Jurkat, Clone E6-1 (cell line): ENCODE results near the gene TSC1.

Source experiments
- DNase-seq: peaks from one replicate; pipeline ENCODE4 v3.0.0-alpha.2; 2011; ENCODE audit warnings: low read depth, low spot score
- H3K4me3 ChIP-seq: 2 replicates; pipeline ENCODE4 v1.5.1; 2011; ENCODE audit warnings: mild to moderate bottlenecking, low read length, control low read depth, moderate library complexity

The TSC1 gene

DNA sequence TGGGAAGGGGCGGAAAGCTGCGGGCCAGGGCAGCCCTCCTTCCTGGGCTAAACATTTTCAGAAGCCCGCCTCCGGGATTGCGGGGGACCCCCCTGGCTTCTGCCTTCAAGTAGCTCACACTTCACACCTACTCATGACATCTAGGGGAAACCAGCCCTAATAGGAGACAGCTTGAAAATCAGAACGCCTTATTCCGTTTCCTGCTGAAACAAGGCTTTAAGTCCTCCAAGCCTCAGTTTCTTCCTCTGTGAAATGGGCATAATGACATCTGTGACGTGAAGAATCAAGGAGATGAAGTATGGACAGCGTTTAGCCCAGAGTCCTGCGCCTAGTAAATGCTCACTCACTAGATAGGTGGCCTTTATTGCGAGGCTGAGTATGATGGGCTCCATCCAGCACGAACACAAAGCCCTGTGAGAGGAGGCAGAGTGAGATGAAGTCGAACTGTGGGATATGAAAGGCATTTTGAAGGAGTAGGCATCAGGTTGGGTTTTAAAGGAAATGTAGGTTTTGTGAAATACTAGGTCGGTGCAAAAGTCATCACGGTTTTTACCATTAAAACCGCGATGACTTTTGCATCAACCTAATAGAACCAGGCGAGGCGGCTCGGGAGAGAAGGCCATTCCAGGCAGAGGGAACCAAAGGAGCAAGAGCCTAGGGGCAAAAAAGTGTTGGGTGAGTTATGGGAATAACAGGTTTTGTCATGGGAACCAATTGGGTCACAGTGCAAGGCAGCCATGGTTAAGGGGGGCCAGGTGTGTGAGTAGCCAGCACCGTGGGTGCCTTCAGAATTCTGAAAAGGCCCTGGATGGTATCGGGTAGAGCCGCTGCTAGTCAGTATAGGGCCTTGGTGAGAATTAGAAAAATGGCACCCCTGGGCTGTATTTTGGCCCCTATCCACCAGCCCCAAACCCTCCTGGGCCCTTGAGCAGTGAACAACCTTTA is 1.0 kb upstream of the TSC1 start:
- H3K4me3 ChIP-seq: peak overlapping the region; percentile 64

DNA sequence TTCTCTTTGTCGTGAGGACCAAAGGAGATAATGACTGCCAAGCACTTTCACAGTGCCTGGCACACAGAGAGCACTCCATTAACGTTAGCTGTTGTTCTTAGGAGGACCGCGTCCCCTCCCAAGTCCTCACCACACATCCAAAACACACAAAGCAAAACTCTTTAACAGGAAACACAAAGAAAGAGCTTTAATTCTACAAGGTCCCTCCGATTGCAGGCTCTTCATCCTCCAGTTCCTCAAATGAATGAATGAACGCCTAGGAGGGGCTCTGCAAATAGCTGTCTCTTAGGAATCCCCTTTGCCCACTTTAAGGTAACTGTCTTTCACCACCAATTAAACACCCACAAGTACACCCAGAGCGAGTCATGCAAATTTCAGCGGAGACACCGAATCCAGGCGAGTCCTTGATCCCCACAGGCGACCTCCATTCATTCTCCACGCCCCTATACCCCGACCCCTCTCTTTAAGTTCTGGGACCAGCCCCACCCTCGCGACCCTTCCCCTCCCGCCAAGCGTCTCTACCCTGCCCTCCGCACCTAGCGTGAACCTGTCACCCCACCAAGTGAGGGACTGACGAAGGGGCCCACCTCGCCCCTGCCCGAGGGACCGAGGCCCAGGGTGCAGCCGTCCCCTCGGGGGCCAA is 644 bp downstream of the TSC1 start:
- peak overlapping the region; percentile 88 for H3K4me3 ChIP-seq
- DNase-seq: no peak

More for the DNA sequence above, 1.0 kb upstream of the TSC1 start:
- no peak for DNase-seq

DNA sequence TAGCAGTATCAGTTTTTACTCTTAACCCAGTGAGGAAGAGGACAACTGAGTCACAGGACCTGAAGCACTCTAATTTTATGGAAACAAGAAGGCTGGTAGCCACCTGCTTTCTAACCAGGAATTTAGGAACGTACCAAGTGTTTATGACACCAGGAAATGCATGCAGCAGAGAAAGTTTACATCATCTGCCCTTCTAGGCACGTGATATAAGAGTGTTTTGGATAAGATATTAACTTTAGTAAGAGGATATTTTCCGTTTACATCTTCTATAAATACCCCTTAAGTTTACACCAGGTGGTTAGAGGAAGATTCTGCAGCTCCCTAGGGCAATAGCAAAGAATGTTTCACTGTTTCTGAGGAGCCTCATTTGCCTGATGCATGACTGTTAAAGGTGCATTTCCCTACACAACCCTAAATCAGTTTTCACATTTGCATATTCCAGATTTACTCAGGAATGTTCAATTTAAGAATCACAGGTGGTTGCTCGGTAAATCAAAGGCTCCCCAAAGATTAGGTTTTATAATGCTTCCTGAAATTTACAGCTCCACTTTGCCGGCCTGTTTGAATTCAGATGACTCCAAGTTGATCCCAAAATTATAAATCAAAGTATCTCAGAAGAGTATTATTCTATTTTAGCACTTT is 1.8 kb downstream of the TSC1 start:
- DNase-seq: no peak
- H3K4me3 ChIP-seq: no peak overlapping the region

DNA sequence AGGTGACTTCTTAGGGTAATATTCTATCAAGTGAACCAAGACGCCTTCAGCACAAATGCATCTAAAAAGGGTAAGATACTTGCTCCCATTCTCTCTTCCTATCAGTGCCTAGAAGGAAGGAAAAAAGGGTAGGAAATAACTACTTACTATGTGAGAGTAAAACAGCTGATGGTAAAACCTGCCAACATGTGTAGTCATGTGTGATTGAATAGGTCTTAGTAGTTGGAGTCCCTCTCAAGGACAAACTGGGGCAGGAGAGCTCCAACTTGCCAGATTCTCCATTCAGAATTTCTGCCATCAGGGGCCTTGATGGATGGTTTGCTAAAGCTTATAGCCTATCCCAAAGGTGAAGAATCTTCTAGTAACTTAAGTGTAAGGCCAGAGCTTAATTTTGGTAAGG is 5.2 kb downstream of the TSC1 start:
- H3K4me3 ChIP-seq: no peak overlapping the region
- DNase-seq: no peak

DNA sequence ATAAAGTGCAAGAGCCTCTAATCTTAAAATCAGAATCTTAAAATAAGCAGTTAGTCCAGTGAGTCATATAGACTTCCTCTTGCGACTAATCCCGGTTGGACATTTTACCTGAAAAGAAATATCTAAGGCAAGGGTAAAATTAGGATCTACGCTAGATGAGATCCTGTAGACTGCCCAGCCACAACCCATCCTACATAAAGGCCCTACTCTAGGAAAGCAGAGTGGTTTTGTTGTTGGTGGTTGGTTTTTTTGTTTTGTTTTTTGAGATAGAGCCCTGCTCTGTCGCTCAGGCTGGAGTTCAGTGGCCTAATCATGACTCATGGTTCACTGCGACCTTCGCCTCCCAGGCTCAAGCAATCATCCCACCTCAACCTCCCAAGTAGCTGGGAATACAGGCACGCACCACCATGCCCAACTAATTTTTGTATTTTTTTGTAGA is 6.9 kb downstream of the TSC1 start:
- no peak overlapping the region for H3K4me3 ChIP-seq
- DNase-seq: no peak

DNA sequence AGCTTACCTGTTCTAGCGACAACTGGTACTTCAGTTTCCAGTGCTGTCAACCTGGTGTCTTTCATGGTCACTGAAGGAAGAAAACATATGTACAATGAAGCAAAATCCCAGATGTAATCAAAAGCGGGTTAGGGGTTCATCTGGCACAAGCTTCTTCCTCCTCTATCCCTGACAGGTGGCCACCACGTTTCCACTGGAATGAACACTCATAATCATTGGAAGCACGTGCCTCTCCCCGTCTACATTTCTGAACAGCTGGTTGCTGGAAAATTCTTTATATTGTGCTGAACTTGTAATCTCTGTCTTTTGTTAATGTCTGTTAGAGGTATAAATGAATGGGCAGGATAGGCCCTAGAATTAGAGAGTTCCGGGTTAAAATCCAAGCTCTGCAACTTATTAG is 9.4 kb downstream of the TSC1 start:
- no peak for DNase-seq
- no peak overlapping the region for H3K4me3 ChIP-seq

DNA sequence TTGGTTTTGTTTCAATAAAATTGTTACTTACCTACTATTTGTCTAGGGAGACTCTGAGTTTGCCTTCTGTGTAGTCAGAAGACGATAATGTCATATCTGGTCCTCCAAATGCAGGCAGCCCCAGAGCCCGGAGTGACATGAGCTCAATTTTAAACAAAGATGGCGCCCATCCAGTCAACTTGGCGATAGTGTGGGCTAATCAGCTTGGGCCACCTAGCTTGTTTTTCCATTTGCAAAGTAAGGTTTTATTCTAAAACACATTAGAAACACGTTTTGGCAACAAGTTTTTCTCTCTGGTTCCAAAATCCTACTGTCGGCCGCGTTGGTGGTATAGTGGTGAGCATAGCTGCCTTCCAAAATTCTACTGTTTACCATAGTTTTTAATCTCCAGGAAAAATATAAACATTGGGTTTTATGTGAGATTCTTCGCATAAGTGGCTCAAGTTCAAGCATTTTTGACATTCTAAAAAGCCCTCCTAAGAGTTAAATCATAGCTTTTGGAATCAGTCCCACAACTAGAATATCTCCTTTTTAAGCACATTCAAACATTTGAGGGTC is 13.2 kb downstream of the TSC1 start:
- DNase-seq: no peak
- no peak overlapping the region for H3K4me3 ChIP-seq

DNA sequence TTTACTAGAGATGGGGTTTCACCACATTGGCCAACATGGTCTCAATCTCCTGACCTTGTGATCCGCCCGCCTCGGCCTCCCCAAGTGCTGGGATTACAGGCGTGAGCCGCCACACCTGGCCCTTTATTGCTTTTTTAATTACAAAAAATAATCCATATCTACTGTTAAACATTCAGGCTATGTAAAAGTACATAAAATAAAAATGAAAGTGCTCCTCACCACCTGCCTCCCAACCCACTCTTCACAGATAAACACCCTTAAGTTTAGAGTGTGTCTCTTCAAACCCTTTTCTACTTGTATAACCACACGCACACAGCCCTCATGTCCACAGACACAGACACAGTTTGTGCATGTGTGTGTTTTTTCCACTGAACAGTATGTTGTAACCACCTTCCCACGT is 16.7 kb downstream of the TSC1 start:
- no peak overlapping the region for H3K4me3 ChIP-seq
- no peak for DNase-seq

DNA sequence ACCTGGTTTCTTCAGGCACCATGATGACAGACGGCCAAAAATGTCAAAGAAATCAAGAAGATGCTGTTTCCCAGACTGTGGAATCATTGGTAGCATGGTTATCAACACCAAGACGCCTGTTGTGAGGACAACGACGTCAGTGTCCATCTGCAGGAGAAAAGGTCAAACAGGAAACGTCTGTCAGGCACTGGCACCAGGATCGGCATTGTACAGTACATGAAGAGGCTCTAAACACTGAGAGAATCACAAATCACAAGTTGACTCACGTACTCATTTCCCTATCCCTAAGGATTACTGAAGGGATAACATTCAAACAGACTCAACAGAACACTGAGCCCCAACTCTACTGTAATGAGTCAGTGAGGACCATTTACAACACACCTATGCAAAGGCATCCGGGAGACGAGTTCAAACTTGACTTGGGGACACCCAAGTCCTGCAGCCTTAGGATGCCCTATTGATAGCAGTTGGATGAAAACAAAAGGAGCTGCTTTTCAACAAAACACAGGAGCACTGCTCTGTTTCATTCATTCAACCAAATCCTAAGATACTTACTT is 21.0 kb downstream of the TSC1 start:
- DNase-seq: no peak
- H3K4me3 ChIP-seq: no peak overlapping the region

DNA sequence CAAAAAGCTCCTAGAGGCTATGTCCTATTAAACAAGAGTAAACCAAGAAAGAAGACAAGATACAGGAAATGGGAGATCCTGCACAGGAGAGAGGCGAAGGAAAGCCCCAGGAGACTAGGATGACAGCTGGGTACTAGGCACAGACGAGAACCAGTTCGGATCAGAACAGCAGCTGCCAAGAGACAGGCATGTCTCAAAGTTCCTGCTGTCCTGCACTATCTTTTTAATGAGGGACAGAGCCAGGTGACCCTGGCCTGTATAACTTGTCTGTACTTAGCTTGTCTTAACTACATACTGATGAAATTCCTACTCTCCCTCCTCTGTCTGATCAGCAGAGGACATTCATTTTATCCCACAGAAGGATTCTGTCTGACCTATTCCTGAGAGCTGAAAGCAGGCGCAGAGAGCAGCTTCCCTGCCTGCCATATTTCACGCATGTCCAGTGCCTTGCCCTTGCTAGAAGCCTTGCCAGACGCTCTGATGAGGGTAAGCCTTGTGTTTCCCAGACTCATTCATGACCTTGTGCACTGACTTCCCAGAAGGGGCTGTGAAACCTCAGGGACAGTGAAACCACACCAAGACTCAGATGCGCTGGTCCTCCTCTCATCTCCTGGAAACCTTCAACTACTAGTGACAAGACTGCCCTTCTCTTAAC is 24.7 kb downstream of the TSC1 start:
- DNase-seq: no peak
- no peak overlapping the region for H3K4me3 ChIP-seq

DNA sequence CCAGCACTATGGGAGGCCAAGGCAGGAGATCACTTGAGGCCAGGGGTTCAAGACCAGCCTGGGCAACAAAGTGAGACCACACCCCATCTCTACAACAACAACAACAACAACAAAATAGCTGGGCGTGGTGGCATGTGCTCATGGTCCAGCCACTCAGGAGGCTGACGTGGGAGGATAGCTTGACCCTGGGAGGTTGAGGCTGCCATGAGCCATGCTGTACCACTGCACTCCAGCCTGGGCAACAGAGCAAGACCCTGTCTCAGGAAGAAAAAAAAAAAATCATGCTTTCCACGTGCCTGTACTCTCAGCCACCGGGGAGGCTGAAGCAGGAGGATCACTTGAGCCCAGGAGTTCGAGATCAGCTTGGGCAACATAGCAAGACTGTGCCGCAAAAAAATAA is 29.5 kb downstream of the TSC1 start:
- no peak for DNase-seq
- no peak overlapping the region for H3K4me3 ChIP-seq

DNA sequence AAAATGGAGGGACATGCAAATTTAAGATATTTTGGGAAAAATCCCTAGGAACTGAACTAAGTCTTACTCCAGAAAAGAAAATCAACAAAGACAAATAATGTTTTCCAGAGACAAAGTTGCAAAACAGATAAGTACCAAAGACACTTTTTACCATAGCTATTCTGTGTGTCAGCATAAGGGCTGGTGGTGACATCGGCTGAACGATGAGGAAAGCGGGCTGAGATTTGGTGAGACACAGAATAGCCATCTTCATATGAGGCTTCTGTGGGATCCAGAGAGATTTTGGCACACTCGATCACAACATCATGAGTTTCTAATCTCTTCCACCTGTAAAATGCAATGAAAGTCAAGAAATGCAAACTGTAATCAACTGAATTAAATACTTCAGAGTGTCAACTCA is 32.3 kb downstream of the TSC1 start:
- DNase-seq: no peak
- no peak overlapping the region for H3K4me3 ChIP-seq

DNA sequence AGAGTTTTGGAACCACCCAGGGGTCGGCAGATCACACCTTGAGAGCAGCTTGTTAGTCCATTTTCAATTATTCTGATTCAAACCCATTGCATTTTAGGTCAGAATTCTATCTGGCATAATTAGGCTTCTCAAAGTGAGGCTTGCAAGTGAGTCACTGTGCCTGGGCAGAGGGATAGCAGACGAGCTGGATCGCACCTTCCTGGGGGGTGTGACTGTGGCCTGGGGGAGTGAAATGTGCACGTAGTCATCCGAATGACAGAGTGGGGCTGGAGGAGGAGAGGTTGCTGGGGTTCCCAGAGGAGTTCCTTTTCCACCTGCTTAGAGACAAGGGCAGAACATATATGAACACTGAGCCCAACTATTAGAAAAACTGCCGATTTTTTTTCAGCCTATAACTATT is 34.0 kb downstream of the TSC1 start:
- H3K4me3 ChIP-seq: no peak overlapping the region
- DNase-seq: no peak

DNA sequence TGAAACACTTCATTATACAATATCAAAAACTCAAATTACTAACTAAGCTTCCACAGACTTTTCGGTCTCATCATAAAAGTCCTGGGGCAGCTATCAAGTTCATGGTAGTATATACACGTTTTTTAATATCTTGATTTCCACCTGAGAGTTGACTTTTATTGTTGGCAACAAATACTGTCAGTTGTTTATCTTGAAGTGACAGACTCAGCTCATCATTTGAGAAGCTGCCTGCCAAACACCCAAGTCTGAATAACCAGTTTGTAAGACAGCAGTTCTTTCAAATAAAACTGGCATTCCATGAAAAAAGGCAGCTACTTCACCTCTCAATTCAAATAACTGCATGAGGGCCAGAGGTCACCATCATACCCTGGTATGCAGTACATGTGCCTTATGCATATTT is 35.1 kb downstream of the TSC1 start:
- no peak overlapping the region for H3K4me3 ChIP-seq

DNA sequence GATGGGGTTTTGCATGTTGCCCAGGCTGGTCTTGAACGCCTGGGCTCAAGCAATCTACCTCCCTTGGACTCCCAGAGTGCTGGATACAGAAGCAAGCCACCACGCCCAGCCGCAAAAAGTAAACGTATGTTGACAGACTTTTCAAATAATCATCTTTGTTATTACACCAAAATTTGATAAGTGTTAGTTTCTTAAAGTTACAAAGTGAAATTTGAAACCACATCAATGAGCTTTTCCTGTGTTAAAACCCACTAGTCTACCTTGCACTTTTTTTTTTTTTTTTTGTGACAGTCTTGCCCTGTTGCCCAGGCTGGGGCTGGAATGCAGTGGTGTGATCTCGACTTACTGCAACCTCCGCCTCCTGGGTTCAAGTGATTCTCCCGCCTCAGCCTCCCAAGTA is 35.8 kb downstream of the TSC1 start:
- H3K4me3 ChIP-seq: no peak overlapping the region
- peak; percentile 73 for DNase-seq

More for the DNA sequence above, 35.1 kb downstream of the TSC1 start:
- no peak for DNase-seq

DNA sequence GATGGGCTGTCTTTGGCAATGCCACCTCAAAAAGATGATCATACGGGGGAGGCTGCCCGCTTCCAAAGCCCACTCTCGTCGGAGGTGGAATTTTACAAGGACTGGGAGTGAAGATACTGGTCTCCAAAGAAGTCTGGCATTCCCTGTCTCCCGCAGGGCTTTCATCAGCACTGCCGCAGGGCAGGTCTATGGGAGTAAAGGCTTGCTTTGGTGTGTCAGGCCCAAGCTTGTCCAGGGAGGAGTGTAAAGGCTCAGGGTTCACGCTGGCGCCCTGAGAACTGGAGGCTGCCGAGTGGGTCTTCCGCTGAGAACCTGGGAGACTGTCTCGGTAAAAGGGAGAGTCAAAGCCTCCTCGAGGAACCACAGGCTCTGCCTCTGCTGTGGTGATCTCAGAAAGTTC is 38.7 kb downstream of the TSC1 start:
- no peak overlapping the region for H3K4me3 ChIP-seq
- DNase-seq: no peak

DNA sequence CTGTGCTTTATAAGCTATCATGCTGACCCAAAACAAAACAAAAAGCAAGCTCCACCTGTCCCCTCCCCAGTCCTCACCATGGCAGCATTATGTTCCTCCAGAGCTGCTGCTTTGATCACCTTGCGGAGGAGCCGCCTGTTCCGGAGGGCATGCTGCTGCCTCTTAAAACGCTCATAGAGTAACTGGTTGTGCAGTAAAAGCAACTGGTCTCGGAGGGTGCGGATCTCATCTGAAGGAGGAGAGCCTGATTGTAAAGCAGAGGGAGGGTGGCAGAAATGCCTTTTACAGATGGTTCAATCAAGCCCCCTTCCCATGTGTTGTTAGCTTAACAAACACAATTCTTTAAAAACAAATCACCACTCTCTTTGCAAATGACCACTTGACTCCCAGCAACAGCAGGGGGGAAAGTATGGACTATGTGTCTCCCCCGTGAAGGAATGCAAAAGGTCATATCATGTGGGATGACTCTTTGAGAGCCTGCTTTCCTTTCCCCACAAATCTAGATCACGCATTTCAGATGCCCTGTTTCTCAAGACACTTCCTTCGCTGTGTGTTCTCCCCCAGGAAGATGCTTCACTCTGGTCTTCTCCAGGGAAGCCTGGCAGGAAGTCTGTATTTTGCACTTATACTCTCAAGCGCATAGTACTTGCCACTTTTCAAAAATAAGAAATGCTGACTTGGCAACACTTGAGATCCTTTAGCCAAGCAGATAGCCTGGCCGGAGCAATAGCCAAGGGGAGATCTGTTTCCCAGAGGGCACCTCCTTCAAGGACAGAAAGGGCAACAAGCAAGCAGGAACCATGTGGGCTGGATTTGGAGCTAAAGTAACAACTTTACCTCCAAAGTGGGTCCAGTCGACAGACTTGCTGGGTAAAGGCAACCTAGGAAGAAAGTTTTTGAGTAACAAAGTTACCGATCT is 40.6 kb downstream of the TSC1 start:
- no peak overlapping the region for H3K4me3 ChIP-seq
- no peak for DNase-seq
